ENCODE measurements around the gene NOVA2. TPM values are rescaled to one million over a fixed set of nuclear protein-coding genes. Genes with fewer than 3 reads are reported as not detected.

The NOVA2 gene
- total RNA-seq, 4 donors from 2014 or later, result 1.2 to 4.6 (median 2.7) TPM

DNA sequence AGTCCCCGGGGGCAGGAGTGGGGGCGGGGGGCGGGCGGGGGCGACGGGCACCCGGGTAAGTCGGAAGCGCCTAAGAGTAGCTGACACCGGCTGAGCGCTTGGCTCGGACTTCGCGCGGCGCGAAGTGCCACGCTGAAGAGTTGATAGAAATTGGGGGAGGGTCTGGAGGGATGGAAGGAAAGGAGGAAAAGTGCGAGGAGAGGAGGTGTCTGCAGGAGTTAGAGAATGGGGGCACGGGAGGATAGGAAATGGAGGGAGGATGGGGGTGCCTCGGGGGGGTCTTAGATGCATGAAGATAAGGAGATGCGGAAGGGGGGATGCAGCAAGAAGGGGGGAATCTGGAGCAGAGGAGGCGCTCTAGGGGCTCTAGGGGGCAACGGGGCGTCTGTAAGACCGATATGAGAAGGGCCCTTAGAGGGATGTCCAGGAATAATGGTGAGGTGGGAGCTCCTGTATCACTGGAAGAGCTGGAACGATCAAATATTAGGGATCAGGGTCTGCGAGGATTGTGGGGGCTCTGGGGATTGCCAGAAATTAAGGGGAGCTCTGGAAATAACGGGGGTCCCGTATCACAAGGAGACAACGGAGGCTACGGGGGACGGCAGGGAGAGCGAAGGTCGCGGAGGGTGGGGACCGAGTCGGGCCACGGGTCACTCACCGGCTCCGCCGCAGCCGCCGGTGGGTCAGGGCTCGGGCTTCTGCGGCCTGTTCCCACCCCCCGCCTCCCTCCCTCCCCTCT, 71.6 kb downstream of the NOVA2 start, which contains the start of gene MYPOP:
Gene MYPOP, minus strand, starts transcription at position 702 of the 739 bp plus-strand sequence. CDS start 840 bp downstream, outside the sequence.
- DNase-seq (ENCODE audit: extremely low spot score), result no peak
- WGBS, result 1% methylated on average over 39 of the region's 47 CpGs
- peaks cover 18 to 29% (median 28%) of the 10 kb centered on the region in 4 donors for H3K36me3 ChIP-seq
- intact Hi-C loops (cut with DNase I), result loop anchor here (10.0 kb wide), 1 partner anchor 93 kb away; the partner anchor contains the start of gene CCDC61
- TF ChIP-seq, protein P1, sequence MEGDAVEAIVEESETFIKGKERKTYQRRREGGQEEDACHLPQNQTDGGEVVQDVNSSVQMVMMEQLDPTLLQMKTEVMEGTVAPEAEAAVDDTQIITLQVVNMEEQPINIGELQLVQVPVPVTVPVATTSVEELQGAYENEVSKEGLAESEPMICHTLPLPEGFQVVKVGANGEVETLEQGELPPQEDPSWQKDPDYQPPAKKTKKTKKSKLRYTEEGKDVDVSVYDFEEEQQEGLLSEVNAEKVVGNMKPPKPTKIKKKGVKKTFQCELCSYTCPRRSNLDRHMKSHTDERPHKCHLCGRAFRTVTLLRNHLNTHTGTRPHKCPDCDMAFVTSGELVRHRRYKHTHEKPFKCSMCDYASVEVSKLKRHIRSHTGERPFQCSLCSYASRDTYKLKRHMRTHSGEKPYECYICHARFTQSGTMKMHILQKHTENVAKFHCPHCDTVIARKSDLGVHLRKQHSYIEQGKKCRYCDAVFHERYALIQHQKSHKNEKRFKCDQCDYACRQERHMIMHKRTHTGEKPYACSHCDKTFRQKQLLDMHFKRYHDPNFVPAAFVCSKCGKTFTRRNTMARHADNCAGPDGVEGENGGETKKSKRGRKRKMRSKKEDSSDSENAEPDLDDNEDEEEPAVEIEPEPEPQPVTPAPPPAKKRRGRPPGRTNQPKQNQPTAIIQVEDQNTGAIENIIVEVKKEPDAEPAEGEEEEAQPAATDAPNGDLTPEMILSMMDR (IDR thresholded peaks at IDR 0.05), result no peak
- no peak for TF ChIP-seq EP300 (IDR thresholded peaks at IDR 0.05)
- no peak for TF ChIP-seq POLR2AphosphoS5 (IDR thresholded peaks at IDR 0.05)
- TF ChIP-seq POLR2A (IDR thresholded peaks at IDR 0.05; ENCODE audit: low read depth), result no peak
- peak within 1 kb of the TSS; percentile 75 to 83 (median 80) for H3K27ac ChIP-seq (replicated peaks in 1 of 4)
- H3K4me1 ChIP-seq, result peaks cover 18 to 34% (median 30%) of the 10 kb centered on the region in 4 donors
- no peaks in the 10 kb centered on the region for H3K9me3 ChIP-seq
- peaks cover 0 to 4% (median under 1%) of the 10 kb centered on the region in 4 donors for H3K27me3 ChIP-seq
- H3K4me3 ChIP-seq, result peak within 1 kb of the TSS; percentile 70 to 82 (median 72)

DNA sequence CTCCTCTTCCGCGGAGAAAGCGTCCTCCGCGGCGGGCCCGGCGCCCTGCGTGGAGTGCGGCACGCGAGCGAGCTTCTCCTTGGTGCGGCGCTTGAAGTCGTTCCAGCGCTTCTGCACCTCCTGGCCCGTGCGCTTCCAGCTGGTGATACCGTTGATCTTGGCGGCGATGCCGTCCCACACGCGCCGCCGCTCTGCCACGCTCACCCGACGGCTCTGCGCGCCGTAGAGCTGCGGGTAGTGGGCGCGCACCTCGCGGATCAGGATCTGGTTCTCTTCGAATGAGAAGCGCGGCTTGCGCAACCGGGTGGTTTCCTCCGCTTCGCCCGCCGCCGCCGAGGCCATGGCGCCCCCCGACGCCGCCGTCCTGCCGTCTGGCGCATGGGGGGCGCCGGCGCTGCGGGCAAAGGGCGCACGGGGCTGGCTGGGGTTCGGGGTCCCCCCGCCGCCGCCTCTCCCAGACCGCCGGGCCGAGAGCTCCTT, 72.2 kb downstream of the NOVA2 start:
- H3K27ac ChIP-seq (replicated peaks in 1 of 4), result peak overlapping the region; percentile 67 to 79 (median 74)
- no CpG with 5 or more reads among the region's 69 CpGs for WGBS
- TF ChIP-seq EP300 (IDR thresholded peaks at IDR 0.05) (no peak), POLR2A (IDR thresholded peaks at IDR 0.05; ENCODE audit: low read depth) (no peak), POLR2AphosphoS5 (IDR thresholded peaks at IDR 0.05) (peak in 1 of 2 donors; percentile 4)
- TF ChIP-seq, protein P1 (IDR thresholded peaks at IDR 0.05), result no peak
- intact Hi-C loops (cut with DNase I), result loop anchor here (10.0 kb wide), 1 partner anchor 93 kb away; the partner anchor contains the start of gene CCDC61
- peak overlapping the region; percentile 70 to 82 (median 72) for H3K4me3 ChIP-seq
- H3K36me3 ChIP-seq, result peaks cover 18 to 33% (median 31%) of the 10 kb centered on the region in 4 donors
- peaks cover 0 to 4% (median 0%) of the 10 kb centered on the region in 4 donors for H3K27me3 ChIP-seq
- peaks cover 18 to 34% (median 30%) of the 10 kb centered on the region in 4 donors for H3K4me1 ChIP-seq
- DNase-seq (ENCODE audit: extremely low spot score), result no peak
- H3K9me3 ChIP-seq, result no peaks in the 10 kb centered on the region

DNA sequence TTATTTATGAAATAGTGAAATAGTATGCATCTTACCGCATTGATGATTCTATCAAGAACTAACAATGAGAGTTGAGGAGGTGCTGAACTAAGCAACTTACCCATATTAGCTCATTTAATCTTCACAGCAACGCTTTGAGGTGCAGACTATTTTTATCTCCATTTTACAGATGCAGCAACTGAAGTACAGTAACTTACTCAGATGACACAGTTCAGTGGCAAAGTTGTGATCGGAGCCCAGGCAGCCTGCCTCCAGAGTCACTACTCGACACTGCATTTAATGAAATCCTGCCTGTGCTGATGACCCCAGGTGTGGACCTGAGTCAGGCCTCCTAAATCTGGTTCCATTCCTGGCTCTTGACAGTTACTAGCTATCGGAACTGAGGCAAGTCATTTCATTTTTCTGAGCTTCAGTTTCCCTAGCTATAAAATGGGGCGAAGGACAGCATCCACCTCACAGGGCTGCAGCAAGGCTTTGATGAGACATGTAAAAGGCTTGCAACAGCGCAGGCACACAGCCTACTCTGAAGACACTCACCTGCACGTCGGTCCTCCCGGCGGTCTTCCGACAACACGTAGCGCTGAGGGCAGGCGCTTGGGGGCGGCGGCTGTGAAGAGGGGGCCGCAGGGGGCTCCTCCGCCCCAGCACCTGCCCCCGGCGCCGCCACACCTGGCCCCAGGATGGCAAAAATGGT, 72.8 kb downstream of the NOVA2 start:
- H3K36me3 ChIP-seq, result peaks cover 20 to 38% (median 34%) of the 10 kb centered on the region in 4 donors
- H3K27me3 ChIP-seq, result peaks cover 0 to 4% (median 0%) of the 10 kb centered on the region in 4 donors
- H3K4me3 ChIP-seq, result peak overlapping the region; percentile 70 to 82 (median 72)
- intact Hi-C loops (cut with DNase I), result loop anchor here (10.0 kb wide), 1 partner anchor 94 kb away; the partner anchor contains the start of gene CCDC61
- DNase-seq (ENCODE audit: extremely low spot score), result no peak
- 82% methylated on average over 8 of the region's 22 CpGs for WGBS
- TF ChIP-seq POLR2A (IDR thresholded peaks at IDR 0.05; ENCODE audit: low read depth) (no peak), POLR2AphosphoS5 (IDR thresholded peaks at IDR 0.05) (no peak)
- H3K4me1 ChIP-seq, result peaks cover 18 to 34% (median 30%) of the 10 kb centered on the region in 4 donors
- peak overlapping the region in 2 of 4 donors; percentile 72 to 79 for H3K27ac ChIP-seq (replicated peaks in 1 of 4)
- H3K9me3 ChIP-seq, result no peaks in the 10 kb centered on the region

DNA sequence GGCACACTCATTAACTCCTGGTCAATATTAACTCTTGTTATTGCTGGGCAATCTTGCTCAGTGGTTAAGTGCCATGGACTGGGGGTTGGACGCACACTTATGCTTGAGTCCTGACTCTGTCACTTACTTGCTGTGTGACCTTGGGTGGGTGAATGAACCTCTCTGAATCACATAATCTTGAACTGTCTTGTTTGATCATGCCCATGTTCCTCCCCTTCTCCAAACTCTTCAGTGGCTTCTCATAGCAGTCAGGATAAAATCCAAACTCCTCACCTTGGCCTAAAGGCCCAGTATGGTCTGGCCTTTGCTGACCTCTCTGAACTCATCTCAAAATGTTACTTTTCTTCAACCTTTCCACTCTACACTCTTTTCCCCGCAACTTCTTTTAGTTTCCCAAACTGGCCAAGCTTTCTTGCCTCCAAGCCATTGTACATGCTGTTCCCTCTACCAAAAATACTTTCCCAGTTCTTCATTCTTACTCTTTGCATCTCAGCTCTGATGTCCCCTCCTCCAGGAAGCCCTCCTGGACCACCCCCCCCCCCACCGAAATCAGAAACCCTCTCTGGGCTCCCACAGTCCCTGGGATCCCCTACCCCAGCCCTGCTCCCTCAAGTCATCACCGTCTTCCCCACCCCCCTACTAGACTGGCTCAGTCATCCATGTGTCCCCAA, 73.6 kb downstream of the NOVA2 start:
- 96% methylated on average over 4 of the region's 4 CpGs for WGBS
- H3K27me3 ChIP-seq, result peaks cover 0 to 4% (median 0%) of the 10 kb centered on the region in 4 donors
- H3K4me3 ChIP-seq, result no peak overlapping the region
- H3K27ac ChIP-seq (replicated peaks in 1 of 4), result no peak overlapping the region
- intact Hi-C loops (cut with DNase I), result loop anchor here (10.0 kb wide), 1 partner anchor 95 kb away; the partner anchor contains the start of gene CCDC61
- no peak for DNase-seq (ENCODE audit: extremely low spot score)
- TF ChIP-seq, protein P1 (IDR thresholded peaks at IDR 0.05), result no peak
- no peak for TF ChIP-seq EP300 (IDR thresholded peaks at IDR 0.05)
- no peak for TF ChIP-seq POLR2A (IDR thresholded peaks at IDR 0.05; ENCODE audit: low read depth)
- no peak for TF ChIP-seq POLR2AphosphoS5 (IDR thresholded peaks at IDR 0.05)
- H3K4me1 ChIP-seq, result peaks cover 18 to 34% (median 30%) of the 10 kb centered on the region in 4 donors
- no peaks in the 10 kb centered on the region for H3K9me3 ChIP-seq
- peaks cover 26 to 46% (median 42%) of the 10 kb centered on the region in 4 donors for H3K36me3 ChIP-seq

Data from esophagus muscularis mucosa (tissue), 4 donors.